Upper lobe of right lung (tissue), 1 donor: ENCODE data around the gene DENND4B. TPM values are rescaled to one million over a fixed set of nuclear protein-coding genes. Genes with fewer than 3 reads are reported as not detected.

Experiments
- ATAC-seq: fragments of 200-7000 bp; cut with Tn5 transposase; one replicate; pipeline ENCODE4 v1.9.1; 2020; ENCODE audit warnings: mild to moderate bottlenecking, moderate library complexity
- DNase-seq: peaks from one replicate; pipeline ENCODE4 v3.0.0-alpha.2; 2020
- H3K27ac ChIP-seq: fragments of 200-600 bp; one replicate; pipeline ENCODE4 v1.8.0; 2022
- H3K27me3 ChIP-seq: fragments of 200-600 bp; one replicate; pipeline ENCODE4 v1.8.0; 2022; ENCODE audit warnings: mild to moderate bottlenecking
- H3K36me3 ChIP-seq: fragments of 200-600 bp; one replicate; pipeline ENCODE4 v1.8.0; 2022
- H3K4me1 ChIP-seq: fragments of 200-600 bp; one replicate; pipeline ENCODE4 v1.8.0; 2022
- H3K4me3 ChIP-seq: fragments of 200-600 bp; one replicate; pipeline ENCODE4 v1.8.0; 2022; ENCODE audit warnings: mild to moderate bottlenecking
- H3K9me3 ChIP-seq: fragments of 200-600 bp; one replicate; pipeline ENCODE4 v1.8.0; 2022
- intact Hi-C: fragments of 100-400 bp; cut with DNase I; formaldehyde crosslinking; loops from one replicate; pipeline ENCODE4 v1.11.0; 2022
- total RNA-seq: library from RNA; stranded (reverse); fragmentation: NEBNext Ultra II Directional; extraction: Animal tissue kit (Norgen Biotek cat#: 25700); gene quantifications from one replicate; pipeline ENCODE4 v1.2.1, GENCODE V29; 2021
- TF ChIP-seq, protein P1 (sequence below): fragments of 200-600 bp; IDR thresholded peaks from one replicate; pipeline ENCODE4 v1.8.0; 2022; ENCODE audit warnings: antibody characterized with exemption
- donor health status: DM: no; HTN: yes; CAD: no; lungs with severe emphysema.

The DENND4B gene
- total RNA-seq, 1 donor from 2014 or later: 83.7 TPM

DNA sequence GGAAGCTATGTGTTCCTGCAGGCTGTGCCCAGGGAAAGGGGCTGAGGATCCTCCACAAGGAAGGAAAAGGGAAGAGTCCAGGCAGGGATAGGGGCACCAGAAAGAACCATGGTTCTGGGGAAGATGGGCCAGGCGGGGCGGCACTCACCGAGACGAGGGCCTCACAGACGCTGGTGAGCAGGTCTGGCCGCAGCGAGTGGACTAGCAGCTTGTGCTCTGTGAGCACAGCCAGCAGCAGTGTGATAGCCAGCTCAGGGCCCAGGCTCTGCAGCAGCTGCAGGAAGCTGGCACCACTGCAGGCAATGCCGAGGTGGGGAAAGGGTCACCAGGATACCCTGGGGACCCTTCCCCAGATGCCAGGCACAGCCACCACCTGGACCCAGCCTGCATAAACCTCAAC is 5.8 kb downstream of the DENND4B start:
- Histone ChIP-seq H3K4me3 (no peak overlapping the region), H3K27ac (no peak overlapping the region), H3K9me3 (no peaks in the 10 kb centered on the region), H3K36me3 (peaks cover 74% of the 10 kb centered on the region), H3K4me1 (peaks cover 16% of the 10 kb centered on the region), H3K27me3 (no peaks in the 10 kb centered on the region)
- ATAC-seq (no peak), DNase-seq (peak; percentile 44)
- intact Hi-C loops: no loop called here
- TF ChIP-seq, protein P1, sequence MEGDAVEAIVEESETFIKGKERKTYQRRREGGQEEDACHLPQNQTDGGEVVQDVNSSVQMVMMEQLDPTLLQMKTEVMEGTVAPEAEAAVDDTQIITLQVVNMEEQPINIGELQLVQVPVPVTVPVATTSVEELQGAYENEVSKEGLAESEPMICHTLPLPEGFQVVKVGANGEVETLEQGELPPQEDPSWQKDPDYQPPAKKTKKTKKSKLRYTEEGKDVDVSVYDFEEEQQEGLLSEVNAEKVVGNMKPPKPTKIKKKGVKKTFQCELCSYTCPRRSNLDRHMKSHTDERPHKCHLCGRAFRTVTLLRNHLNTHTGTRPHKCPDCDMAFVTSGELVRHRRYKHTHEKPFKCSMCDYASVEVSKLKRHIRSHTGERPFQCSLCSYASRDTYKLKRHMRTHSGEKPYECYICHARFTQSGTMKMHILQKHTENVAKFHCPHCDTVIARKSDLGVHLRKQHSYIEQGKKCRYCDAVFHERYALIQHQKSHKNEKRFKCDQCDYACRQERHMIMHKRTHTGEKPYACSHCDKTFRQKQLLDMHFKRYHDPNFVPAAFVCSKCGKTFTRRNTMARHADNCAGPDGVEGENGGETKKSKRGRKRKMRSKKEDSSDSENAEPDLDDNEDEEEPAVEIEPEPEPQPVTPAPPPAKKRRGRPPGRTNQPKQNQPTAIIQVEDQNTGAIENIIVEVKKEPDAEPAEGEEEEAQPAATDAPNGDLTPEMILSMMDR: no peak

DNA sequence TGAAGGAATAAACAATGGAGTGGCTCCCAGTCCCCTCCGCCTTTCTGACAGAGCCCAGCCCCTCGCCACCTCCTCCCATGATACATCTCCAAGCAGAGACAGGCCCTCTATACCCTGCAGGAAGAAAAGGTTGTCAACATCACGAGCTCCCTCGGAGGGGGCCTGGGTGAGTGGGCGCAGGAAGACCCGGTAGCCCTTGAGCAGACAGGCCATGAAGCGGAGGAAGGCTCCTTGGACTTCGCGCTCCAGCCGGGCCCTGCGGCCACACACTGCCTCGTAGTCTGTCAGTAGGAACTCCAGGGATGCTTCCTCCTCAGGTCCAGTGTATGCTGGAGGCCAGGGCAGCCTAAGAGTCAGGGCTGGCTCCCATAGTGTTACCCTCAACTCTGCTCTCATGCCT is 7.0 kb downstream of the DENND4B start:
- no peak overlapping the region for H3K27ac ChIP-seq
- H3K4me1 ChIP-seq: peaks cover 9% of the 10 kb centered on the region
- peaks cover 87% of the 10 kb centered on the region for H3K36me3 ChIP-seq
- no peak overlapping the region for H3K4me3 ChIP-seq
- TF ChIP-seq, protein P1: no peak
- no peak for ATAC-seq
- peak; percentile 54 for DNase-seq
- intact Hi-C loops: no loop called here
- no peaks in the 10 kb centered on the region for H3K9me3 ChIP-seq
- no peaks in the 10 kb centered on the region for H3K27me3 ChIP-seq

DNA sequence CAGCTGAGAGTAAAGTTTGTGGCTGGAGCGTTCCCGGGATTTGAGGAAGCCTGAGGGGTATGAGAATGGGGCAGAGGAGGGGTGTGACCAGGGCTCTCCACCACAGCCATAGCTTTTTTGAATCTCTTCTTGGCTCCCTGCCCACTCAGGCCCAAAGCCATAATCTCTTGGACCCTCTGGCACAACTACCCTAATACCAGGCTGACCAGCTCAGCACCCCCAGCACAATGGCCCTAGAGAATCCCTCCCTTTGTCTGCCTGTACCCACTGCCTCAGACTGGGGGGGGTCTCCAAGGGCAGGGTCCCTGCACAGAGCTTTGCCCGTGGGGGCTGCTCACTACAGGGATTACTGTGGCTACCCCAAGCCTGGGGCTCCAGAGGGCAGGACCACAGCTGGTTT is 7.5 kb downstream of the DENND4B start:
- Histone ChIP-seq H3K27ac (no peak overlapping the region), H3K4me1 (peaks cover 5% of the 10 kb centered on the region), H3K36me3 (peaks cover 90% of the 10 kb centered on the region), H3K27me3 (no peaks in the 10 kb centered on the region), H3K4me3 (no peak overlapping the region), H3K9me3 (no peaks in the 10 kb centered on the region)
- intact Hi-C loops: no loop called here
- DNase-seq: peak; percentile 50
- TF ChIP-seq, protein P1: no peak
- ATAC-seq: no peak

DNA sequence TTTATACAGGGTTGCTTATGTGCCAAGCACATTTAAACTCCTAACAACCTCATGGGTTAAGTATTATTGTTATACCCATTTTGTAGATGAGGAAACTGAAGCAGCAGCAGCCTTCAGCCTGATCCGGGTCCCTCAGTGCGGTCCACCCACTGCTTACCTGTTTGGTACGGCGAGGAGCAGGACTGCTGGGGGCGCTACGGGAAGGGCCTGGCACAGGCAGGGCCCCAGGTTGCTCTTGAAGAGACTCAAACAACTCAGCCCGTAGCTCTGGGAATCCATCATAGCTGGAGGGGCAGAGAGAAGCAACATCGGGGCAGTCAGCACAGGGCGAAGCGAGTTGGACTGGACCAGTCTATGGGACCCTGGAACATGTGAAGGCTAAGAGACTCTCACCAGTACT is 9.2 kb downstream of the DENND4B start:
- peak; percentile 45 for DNase-seq
- Histone ChIP-seq H3K36me3 (peaks cover 95% of the 10 kb centered on the region), H3K9me3 (no peaks in the 10 kb centered on the region), H3K4me1 (no peaks in the 10 kb centered on the region), H3K27me3 (no peaks in the 10 kb centered on the region), H3K27ac (no peak overlapping the region), H3K4me3 (no peak overlapping the region)
- intact Hi-C loops: no loop called here
- TF ChIP-seq, protein P1: no peak
- no peak for ATAC-seq

DNA sequence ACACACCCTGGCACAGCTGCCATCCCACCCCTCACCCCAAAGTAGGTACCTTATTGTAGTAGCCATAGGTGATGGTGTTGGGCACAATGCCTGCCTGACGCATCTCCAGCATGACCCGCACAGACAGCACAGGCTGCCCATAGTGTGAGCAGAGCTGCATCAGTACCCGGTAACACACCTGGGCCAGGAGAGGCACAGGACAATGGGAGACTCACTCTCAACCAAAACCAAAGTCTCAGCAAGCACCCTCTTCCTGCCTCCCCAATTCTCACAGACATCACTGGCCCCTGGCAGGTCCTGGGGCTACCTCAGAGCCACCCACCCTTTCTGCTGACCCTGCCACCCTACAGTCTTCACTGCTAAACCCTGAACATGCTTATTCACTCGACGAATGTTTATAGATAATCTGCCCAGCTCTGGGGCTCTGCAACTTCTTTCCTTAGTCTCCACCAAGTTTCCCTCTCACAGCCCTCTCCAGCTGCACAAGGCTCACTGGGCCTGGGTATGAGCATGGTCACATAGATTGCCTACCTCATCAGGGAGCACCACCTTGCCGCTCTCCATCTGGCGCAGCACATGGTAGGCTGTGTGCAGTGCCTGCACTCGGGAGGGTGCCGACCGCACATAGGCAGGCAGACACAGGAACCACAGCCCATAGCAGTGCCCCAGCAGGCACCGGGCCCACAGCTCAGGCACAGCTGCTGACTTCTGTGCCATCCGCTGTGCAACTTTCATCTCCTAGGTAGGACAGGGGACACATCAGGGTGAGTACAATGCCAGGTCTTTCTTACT is 10.3 kb downstream of the DENND4B start:
- no peaks in the 10 kb centered on the region for H3K4me1 ChIP-seq
- DNase-seq: peak; percentile 37
- intact Hi-C loops: no loop called here
- H3K27ac ChIP-seq: no peak overlapping the region
- H3K4me3 ChIP-seq: no peak overlapping the region
- TF ChIP-seq, protein P1: no peak
- H3K36me3 ChIP-seq: peaks cover 95% of the 10 kb centered on the region
- H3K9me3 ChIP-seq: no peaks in the 10 kb centered on the region
- H3K27me3 ChIP-seq: no peaks in the 10 kb centered on the region
- ATAC-seq: no peak
